Chondrocyte (in vitro differentiated cells): ENCODE measurements around the gene WIPF2. TPM values are rescaled to one million over a fixed set of nuclear protein-coding genes. Genes with fewer than 3 reads are reported as not detected.

Source experiments
- DNase-seq: peaks from one replicate; pipeline ENCODE4 v3.0.0; 2021; ENCODE audit warnings: mixed read lengths, low spot score
- H3K27ac Mint-ChIP-seq: one replicate; pipeline ENCODE4 v1.8.0; 2021; ENCODE audit warnings: mild to moderate bottlenecking, moderate library complexity, mixed read lengths; ENCODE audit not compliant: unreplicated experiment
- H3K27me3 Mint-ChIP-seq: 2 replicates; pipeline ENCODE4 v1.8.0; 2021; ENCODE audit warnings: low read depth, mixed read lengths
- H3K36me3 Mint-ChIP-seq: 2 replicates; pipeline ENCODE4 v1.8.0; 2021; ENCODE audit warnings: low read depth, mixed read lengths
- H3K4me1 Mint-ChIP-seq: 2 replicates; pipeline ENCODE4 v1.8.0; 2021; ENCODE audit warnings: low read depth, mild to moderate bottlenecking, mixed read lengths
- H3K4me3 Mint-ChIP-seq: one replicate; pipeline ENCODE4 v1.8.0; 2021; ENCODE audit warnings: mild to moderate bottlenecking, moderate library complexity, mixed read lengths; ENCODE audit not compliant: unreplicated experiment
- H3K9me3 Mint-ChIP-seq: 2 replicates; pipeline ENCODE4 v1.8.0; 2021; ENCODE audit warnings: low read depth, mixed read lengths
- CTCF ChIP-seq: fragments of 200-600 bp; sonication (generic); IDR thresholded peaks from 2 replicates; pipeline ENCODE4 v1.5.0; 2021; ENCODE audit warnings: antibody characterized with exemption, mild to moderate bottlenecking, moderate library complexity
- total RNA-seq: library from RNA; stranded (reverse); gene quantifications from 3 replicates; pipeline ENCODE4 v1.2.1, GENCODE V29; 2021

The WIPF2 gene
- total RNA-seq, 1 donor from 2014 or later, result 28.3 TPM

- no peaks in the 10 kb centered on the region for H3K27me3 Mint-ChIP-seq
- H3K36me3 Mint-ChIP-seq, result no peaks in the 10 kb centered on the region
- H3K4me1 Mint-ChIP-seq, result peaks cover 29% of the 10 kb centered on the region
- TF ChIP-seq CTCF, result no peak
- no peak overlapping the region for H3K27ac Mint-ChIP-seq
- DNase-seq, result no peak
- H3K4me3 Mint-ChIP-seq, result no peak overlapping the region
- no peaks in the 10 kb centered on the region for H3K9me3 Mint-ChIP-seq
Measured at GRCh38 chr17:40242774-40243173, 23.7 kb downstream of the WIPF2 start.

GRCh38 chr17:40243761-40244160, 24.7 kb downstream of the WIPF2 start:
- H3K4me1 Mint-ChIP-seq, result peaks cover 32% of the 10 kb centered on the region
- no peaks in the 10 kb centered on the region for H3K36me3 Mint-ChIP-seq
- no peak for DNase-seq
- no peaks in the 10 kb centered on the region for H3K9me3 Mint-ChIP-seq
- no peak overlapping the region for H3K4me3 Mint-ChIP-seq
- H3K27ac Mint-ChIP-seq, result peak overlapping the region; percentile 41
- no peaks in the 10 kb centered on the region for H3K27me3 Mint-ChIP-seq
- no peak for TF ChIP-seq CTCF

GRCh38 chr17:40244255-40244654, 25.2 kb downstream of the WIPF2 start:
- DNase-seq, result no peak
- Mint-ChIP-seq H3K27ac (peak overlapping the region; percentile 49), H3K27me3 (no peaks in the 10 kb centered on the region), H3K4me3 (no peak overlapping the region), H3K9me3 (no peaks in the 10 kb centered on the region), H3K4me1 (peaks cover 36% of the 10 kb centered on the region), H3K36me3 (no peaks in the 10 kb centered on the region)
- no peak for TF ChIP-seq CTCF

GRCh38 chr17:40247926-40248495, 28.9 kb downstream of the WIPF2 start:
- peaks cover 32% of the 10 kb centered on the region for H3K4me1 Mint-ChIP-seq
- H3K4me3 Mint-ChIP-seq, result no peak overlapping the region
- no peak overlapping the region for H3K27ac Mint-ChIP-seq
- no peak for DNase-seq
- H3K9me3 Mint-ChIP-seq, result no peaks in the 10 kb centered on the region
- no peaks in the 10 kb centered on the region for H3K27me3 Mint-ChIP-seq
- H3K36me3 Mint-ChIP-seq, result no peaks in the 10 kb centered on the region
- no peak for TF ChIP-seq CTCF

- H3K36me3 Mint-ChIP-seq, result no peaks in the 10 kb centered on the region
- no peak overlapping the region for H3K4me3 Mint-ChIP-seq
- no peak overlapping the region for H3K27ac Mint-ChIP-seq
- DNase-seq, result no peak
- TF ChIP-seq CTCF, result no peak
- H3K27me3 Mint-ChIP-seq, result no peaks in the 10 kb centered on the region
- H3K9me3 Mint-ChIP-seq, result no peaks in the 10 kb centered on the region
- peaks cover 32% of the 10 kb centered on the region for H3K4me1 Mint-ChIP-seq
Measured at GRCh38 chr17:40248507-40248906, 29.4 kb downstream of the WIPF2 start.
